ENCODE measurements around the gene TMEM161B.

Gene TMEM161B

DNA sequence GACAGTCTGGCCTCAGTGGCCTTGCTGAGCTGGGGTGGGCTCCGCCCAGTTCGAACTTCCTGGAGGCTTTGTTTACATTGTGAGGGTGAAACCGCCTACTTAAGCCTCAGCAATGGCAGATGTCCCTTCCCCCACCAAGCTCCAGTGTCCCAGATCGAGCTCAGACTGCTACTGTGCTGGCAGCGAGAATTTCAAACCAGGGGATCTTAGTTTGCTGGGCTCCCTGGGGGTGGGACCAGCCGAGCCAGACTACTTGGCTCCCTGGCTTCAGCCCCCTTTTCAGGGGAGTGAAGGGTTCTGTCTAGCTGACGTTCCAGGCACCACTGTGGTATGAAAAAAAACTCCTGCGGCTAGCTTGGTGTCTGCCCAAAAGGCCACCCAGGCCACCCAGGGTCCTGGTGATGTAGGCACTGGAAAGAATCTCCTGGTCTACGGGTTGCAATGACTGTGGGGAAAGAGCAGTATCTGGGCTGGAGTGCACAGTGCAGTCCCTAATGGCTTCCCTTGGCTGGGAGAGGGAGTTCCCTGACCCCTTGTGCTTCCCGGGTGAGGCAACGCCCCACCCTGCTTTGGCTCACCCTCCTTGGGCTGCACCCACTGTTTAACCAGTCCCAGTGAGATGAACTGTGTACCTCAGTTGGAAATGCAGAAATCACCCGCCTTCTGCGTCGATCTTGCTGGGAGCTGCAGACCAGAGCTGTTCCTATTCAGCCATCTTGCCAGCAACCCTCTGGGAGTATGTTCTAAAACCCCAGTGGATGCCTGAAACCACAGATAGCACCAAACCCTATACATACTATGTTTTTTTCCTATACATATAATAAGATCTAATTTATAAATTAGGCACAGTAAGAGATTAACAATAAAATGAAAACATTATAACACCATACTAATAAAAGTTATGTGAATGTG is 95.5 kb downstream of the TMEM161B start:
- no peak overlapping the region for H3K9ac ChIP-seq (ENCODE audit: low read length)
- no peak overlapping the region for H2AFZ ChIP-seq (ENCODE audit: low read depth, low read length, severe bottlenecking)
- H4K20me1 ChIP-seq (ENCODE audit: low read depth, low read length) = no peaks in the 10 kb centered on the region
- no peaks in the 10 kb centered on the region for H3F3A ChIP-seq (ENCODE audit: insufficient read depth)
- no peaks in the 10 kb centered on the region for H3K79me2 ChIP-seq (ENCODE audit: insufficient read depth, low read length)
- no peak overlapping the region for H3K4me3 ChIP-seq (ENCODE audit: insufficient read depth, low read length, poor library complexity, severe bottlenecking)
- H3K36me3 ChIP-seq (ENCODE audit: low read length) = no peaks in the 10 kb centered on the region
- H3K27me3 ChIP-seq (ENCODE audit: low read length) = no peaks in the 10 kb centered on the region
- no peak overlapping the region for H3K4me2 ChIP-seq (ENCODE audit: low read depth, low read length, poor library complexity, severe bottlenecking)
- TF ChIP-seq, protein P1, sequence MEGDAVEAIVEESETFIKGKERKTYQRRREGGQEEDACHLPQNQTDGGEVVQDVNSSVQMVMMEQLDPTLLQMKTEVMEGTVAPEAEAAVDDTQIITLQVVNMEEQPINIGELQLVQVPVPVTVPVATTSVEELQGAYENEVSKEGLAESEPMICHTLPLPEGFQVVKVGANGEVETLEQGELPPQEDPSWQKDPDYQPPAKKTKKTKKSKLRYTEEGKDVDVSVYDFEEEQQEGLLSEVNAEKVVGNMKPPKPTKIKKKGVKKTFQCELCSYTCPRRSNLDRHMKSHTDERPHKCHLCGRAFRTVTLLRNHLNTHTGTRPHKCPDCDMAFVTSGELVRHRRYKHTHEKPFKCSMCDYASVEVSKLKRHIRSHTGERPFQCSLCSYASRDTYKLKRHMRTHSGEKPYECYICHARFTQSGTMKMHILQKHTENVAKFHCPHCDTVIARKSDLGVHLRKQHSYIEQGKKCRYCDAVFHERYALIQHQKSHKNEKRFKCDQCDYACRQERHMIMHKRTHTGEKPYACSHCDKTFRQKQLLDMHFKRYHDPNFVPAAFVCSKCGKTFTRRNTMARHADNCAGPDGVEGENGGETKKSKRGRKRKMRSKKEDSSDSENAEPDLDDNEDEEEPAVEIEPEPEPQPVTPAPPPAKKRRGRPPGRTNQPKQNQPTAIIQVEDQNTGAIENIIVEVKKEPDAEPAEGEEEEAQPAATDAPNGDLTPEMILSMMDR (IDR thresholded peaks at IDR 0.05; ENCODE audit: insufficient read depth, low read length, poor library complexity, severe bottlenecking) = no peak
- no peak for TF ChIP-seq EZH2phosphoT487 (conservative IDR thresholded peaks at IDR 0.05; ENCODE audit: low read length)
- H3K9me2 ChIP-seq (replicated peaks; ENCODE audit: insufficient read depth, low read length) = no peaks in the 10 kb centered on the region
- H3K9me3 ChIP-seq (ENCODE audit: insufficient read depth, low read length) = no peaks in the 10 kb centered on the region
- H3K27ac ChIP-seq (ENCODE audit: low read depth, low read length) = no peak overlapping the region

DNA sequence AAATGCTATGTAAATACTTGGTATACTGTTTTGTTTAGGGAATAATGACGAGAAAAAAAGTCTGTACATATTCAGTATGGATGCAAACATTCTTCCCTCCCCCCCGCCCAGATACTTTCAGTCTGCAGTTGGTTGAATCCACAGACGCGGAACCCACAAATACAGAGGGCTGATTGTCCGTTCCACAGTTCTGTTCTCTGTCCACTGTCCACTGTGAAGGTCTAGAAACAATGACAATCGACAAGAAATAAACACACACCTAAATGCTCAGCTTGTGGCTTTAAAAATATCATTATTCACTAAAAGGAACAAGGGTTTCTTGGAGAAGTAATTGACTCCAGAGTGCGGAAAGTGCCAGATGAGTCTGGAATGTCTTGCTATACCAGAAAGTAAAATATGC is 109.1 kb downstream of the TMEM161B start:
- Histone ChIP-seq H3K27me3 (ENCODE audit: low read length) (no peaks in the 10 kb centered on the region), H3K4me2 (ENCODE audit: low read depth, low read length, poor library complexity, severe bottlenecking) (no peak overlapping the region), H3K36me3 (ENCODE audit: low read length) (no peaks in the 10 kb centered on the region), H3K4me3 (ENCODE audit: insufficient read depth, low read length, poor library complexity, severe bottlenecking) (no peak overlapping the region), H3K9me2 (replicated peaks; ENCODE audit: insufficient read depth, low read length) (no peaks in the 10 kb centered on the region), H3K9me3 (ENCODE audit: insufficient read depth, low read length) (no peaks in the 10 kb centered on the region), H3F3A (ENCODE audit: insufficient read depth) (no peaks in the 10 kb centered on the region), H2AFZ (ENCODE audit: low read depth, low read length, severe bottlenecking) (no peak overlapping the region), H3K79me2 (ENCODE audit: insufficient read depth, low read length) (no peaks in the 10 kb centered on the region), H4K20me1 (ENCODE audit: low read depth, low read length) (no peaks in the 10 kb centered on the region), H3K9ac (ENCODE audit: low read length) (no peak overlapping the region), H3K27ac (ENCODE audit: low read depth, low read length) (no peak overlapping the region)
- no peak for TF ChIP-seq EZH2phosphoT487 (conservative IDR thresholded peaks at IDR 0.05; ENCODE audit: low read length)
- TF ChIP-seq, protein P1 (IDR thresholded peaks at IDR 0.05; ENCODE audit: insufficient read depth, low read length, poor library complexity, severe bottlenecking) = no peak

DNA sequence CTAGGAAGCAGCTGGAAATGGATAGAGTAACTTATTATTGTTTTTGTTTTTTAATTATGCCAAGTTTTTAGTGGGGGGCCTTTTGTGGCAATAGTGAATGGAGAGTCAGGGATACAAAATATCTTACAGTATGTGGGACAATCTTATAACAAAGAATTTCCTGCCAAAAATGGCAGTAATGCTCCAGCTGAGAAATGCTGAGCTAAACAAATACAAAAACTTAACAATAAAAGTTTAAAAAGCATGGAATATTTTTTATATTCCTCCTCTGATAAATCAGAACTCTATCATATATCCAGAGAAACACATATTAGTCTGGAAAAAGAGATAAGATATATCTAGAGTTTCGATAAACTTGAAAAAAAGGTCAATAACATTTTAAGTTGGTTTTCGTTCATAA is 110.6 kb downstream of the TMEM161B start:
- H3K9ac ChIP-seq (ENCODE audit: low read length) = no peak overlapping the region
- no peaks in the 10 kb centered on the region for H3K36me3 ChIP-seq (ENCODE audit: low read length)
- H3F3A ChIP-seq (ENCODE audit: insufficient read depth) = no peaks in the 10 kb centered on the region
- no peaks in the 10 kb centered on the region for H3K27me3 ChIP-seq (ENCODE audit: low read length)
- H2AFZ ChIP-seq (ENCODE audit: low read depth, low read length, severe bottlenecking) = no peak overlapping the region
- no peaks in the 10 kb centered on the region for H3K79me2 ChIP-seq (ENCODE audit: insufficient read depth, low read length)
- no peaks in the 10 kb centered on the region for H4K20me1 ChIP-seq (ENCODE audit: low read depth, low read length)
- H3K9me2 ChIP-seq (replicated peaks; ENCODE audit: insufficient read depth, low read length) = no peaks in the 10 kb centered on the region
- no peaks in the 10 kb centered on the region for H3K9me3 ChIP-seq (ENCODE audit: insufficient read depth, low read length)
- H3K27ac ChIP-seq (ENCODE audit: low read depth, low read length) = no peak overlapping the region
- TF ChIP-seq, protein P1 (IDR thresholded peaks at IDR 0.05; ENCODE audit: insufficient read depth, low read length, poor library complexity, severe bottlenecking) = no peak
- no peak for TF ChIP-seq EZH2phosphoT487 (conservative IDR thresholded peaks at IDR 0.05; ENCODE audit: low read length)
- no peak overlapping the region for H3K4me2 ChIP-seq (ENCODE audit: low read depth, low read length, poor library complexity, severe bottlenecking)
- no peak overlapping the region for H3K4me3 ChIP-seq (ENCODE audit: insufficient read depth, low read length, poor library complexity, severe bottlenecking)

Measured in SU-DHL-6 (cell line).